Brain microvascular endothelial cell (primary cell): ENCODE data around the gene MTCL1.

Source experiments
- DNase-seq: peaks from one replicate; pipeline ENCODE4 v3.0.0-alpha.2; 2020
- H3K27ac ChIP-seq: fragments of 250-450 bp; sonication (Bioruptor Pico); 2 replicates; pipeline ENCODE4 v1.5.1; 2020; ENCODE audit warnings: mild to moderate bottlenecking, moderate library complexity
- H3K27me3 ChIP-seq: fragments of 250-450 bp; sonication (Bioruptor Pico); replicated peaks from 2 replicates; pipeline ENCODE4 v1.5.1; 2020; ENCODE audit warnings: mild to moderate bottlenecking
- H3K36me3 ChIP-seq: fragments of 250-450 bp; sonication (Bioruptor Pico); replicated peaks from 2 replicates; pipeline ENCODE4 v1.5.1; 2020; ENCODE audit warnings: mild to moderate bottlenecking
- H3K4me3 ChIP-seq: 2 replicates; pipeline ENCODE4 v1.5.1; 2011; ENCODE audit warnings: low read depth, mild to moderate bottlenecking, control low read depth, low read length, moderate library complexity
- in situ Hi-C: cut with HindIII; loops from 2 replicates; pipeline ENCODE4 v1.10.0; 2017; ENCODE audit warnings: low sequenced_read_pairs, low pct_ligation_motif_present
- TF ChIP-seq, protein P1 (sequence below): IDR thresholded peaks from 2 replicates; pipeline ENCODE4 v1.5.1; 2011; ENCODE audit warnings: low read depth, mild to moderate bottlenecking, moderate library complexity, low read length, control low read depth, inconsistent platforms; ENCODE audit errors: missing control alignments

Gene MTCL1

DNA sequence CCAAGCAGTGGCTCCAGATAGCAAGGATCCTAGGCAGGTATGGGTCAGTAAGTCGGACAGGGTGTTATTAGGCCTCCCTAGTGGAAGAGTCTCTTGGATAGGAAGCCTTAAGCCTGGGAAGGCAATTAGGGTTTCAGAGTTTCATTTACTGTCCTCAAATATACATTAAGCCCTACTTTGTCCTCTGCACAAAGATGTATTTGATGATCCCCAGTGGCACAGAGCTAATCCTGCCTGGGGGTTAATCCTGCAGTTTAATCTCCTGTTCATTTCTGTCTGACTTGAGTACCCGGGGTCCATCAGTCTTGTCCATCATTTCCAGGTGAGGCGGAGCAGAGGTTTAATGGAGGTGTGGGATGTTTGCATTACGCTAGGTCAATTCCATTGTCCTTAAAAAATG is 62.0 kb downstream of the MTCL1 start:
- no peak overlapping the region for H3K27ac ChIP-seq
- peaks cover 8% of the 10 kb centered on the region for H3K36me3 ChIP-seq
- in situ Hi-C loops: no loop called here
- DNase-seq: no peak
- no peaks in the 10 kb centered on the region for H3K27me3 ChIP-seq
- H3K4me3 ChIP-seq: no peak overlapping the region
- TF ChIP-seq, protein P1, sequence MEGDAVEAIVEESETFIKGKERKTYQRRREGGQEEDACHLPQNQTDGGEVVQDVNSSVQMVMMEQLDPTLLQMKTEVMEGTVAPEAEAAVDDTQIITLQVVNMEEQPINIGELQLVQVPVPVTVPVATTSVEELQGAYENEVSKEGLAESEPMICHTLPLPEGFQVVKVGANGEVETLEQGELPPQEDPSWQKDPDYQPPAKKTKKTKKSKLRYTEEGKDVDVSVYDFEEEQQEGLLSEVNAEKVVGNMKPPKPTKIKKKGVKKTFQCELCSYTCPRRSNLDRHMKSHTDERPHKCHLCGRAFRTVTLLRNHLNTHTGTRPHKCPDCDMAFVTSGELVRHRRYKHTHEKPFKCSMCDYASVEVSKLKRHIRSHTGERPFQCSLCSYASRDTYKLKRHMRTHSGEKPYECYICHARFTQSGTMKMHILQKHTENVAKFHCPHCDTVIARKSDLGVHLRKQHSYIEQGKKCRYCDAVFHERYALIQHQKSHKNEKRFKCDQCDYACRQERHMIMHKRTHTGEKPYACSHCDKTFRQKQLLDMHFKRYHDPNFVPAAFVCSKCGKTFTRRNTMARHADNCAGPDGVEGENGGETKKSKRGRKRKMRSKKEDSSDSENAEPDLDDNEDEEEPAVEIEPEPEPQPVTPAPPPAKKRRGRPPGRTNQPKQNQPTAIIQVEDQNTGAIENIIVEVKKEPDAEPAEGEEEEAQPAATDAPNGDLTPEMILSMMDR: no peak

DNA sequence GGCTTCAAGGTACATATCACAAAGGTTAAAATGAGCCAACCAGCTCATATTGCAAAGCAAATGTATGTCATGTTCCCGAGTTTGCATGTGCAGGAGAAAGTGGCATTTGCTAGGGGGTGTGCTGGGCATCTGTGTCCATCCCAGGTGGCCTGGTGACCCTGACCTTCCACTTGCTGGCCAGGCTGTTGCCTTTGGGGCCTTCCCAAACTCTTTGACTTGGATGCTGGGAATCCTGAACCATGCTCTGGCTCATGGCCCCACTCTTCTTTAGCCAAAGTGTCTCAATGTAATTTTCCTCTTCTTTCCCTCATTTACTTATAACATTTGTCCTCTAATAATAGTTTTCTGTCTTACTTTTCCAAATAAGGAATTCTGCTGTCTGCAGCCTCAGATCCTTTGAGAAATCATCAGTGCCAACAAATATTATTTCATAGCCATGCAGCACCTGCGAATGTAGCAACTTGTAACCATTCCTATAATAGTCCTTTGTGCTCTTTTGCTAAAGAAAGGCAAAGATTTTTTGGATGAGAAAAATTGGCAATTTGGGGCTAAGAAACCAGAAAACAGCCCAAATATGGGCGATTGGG is 64.2 kb downstream of the MTCL1 start:
- no peak for DNase-seq
- in situ Hi-C loops: no loop called here
- TF ChIP-seq, protein P1: no peak
- Histone ChIP-seq H3K27me3 (no peaks in the 10 kb centered on the region), H3K4me3 (no peak overlapping the region), H3K27ac (no peak overlapping the region), H3K36me3 (no peaks in the 10 kb centered on the region)

DNA sequence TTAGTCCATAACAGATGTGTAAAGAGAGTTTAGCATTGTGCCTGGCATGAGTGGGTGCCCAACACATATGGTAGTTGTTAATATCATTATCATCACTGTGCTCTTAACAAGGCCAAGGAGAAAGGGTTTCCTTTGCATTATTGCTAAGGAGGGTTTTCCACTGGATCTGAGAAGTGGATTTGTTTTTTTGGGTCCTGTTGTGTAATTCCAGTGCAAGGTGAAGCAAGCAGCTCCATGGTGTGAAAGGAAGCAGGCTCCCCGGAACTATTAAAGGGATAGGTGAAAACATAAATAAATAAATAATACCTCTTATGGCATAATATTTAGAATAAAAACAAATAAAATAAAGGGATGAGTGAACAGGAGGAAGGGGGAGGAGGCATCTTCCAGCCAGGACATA is 65.3 kb downstream of the MTCL1 start:
- DNase-seq: no peak
- in situ Hi-C loops: no loop called here
- Histone ChIP-seq H3K27me3 (no peaks in the 10 kb centered on the region), H3K4me3 (no peak overlapping the region), H3K36me3 (peaks cover 2% of the 10 kb centered on the region), H3K27ac (no peak overlapping the region)
- TF ChIP-seq, protein P1: no peak

DNA sequence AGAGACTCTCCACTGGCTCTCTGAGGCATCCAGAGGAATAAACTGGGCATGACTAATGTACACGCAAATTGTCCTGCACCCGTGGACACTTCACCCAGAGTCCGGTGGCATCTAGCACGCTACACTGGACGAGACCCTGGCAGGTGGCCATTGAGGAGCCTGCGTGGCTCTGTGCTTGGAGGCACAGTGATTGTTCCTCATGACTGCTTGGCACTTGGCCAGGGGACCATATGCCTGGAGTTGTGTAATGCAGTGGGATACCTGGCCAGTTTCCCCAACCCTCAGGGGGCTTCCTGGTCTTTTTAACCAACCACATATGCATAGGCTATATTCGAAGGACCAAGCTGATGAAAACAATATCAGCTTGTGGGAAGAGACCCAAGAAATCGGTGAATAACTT is 66.6 kb downstream of the MTCL1 start:
- in situ Hi-C loops: no loop called here
- no peak for DNase-seq
- peaks cover 2% of the 10 kb centered on the region for H3K36me3 ChIP-seq
- TF ChIP-seq, protein P1: no peak
- no peak overlapping the region for H3K27ac ChIP-seq
- no peak overlapping the region for H3K4me3 ChIP-seq
- H3K27me3 ChIP-seq: no peaks in the 10 kb centered on the region

DNA sequence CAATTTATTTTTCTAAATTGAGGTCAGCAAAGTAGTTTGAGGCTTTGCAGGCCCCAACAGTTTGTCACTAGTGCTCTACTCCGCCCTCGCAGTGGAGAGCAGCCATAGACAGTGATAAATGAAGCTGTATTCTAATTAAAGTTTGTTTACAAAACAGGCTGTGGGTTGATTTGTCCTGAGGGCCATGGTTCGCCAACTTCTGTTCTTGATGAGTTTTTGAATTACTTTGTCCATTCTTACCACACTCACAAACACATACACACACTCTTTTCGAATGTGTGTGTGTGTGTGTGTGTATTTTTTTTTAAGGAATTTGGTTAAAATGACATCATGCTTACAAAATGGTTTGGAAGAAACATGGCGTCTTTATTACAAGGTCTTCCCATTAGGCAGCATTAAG is 68.6 kb downstream of the MTCL1 start:
- no peak for DNase-seq
- in situ Hi-C loops: no loop called here
- TF ChIP-seq, protein P1: no peak

More for the DNA sequence above, 68.6 kb downstream of the MTCL1 start:
- Histone ChIP-seq H3K36me3 (peaks cover 6% of the 10 kb centered on the region), H3K27me3 (no peaks in the 10 kb centered on the region), H3K4me3 (no peak overlapping the region), H3K27ac (no peak overlapping the region)
